ENCODE data around the gene ZDHHC8. TPM values are rescaled to one million over a fixed set of nuclear protein-coding genes. Genes with fewer than 3 reads are reported as not detected.

ZDHHC8 gene
- total RNA-seq, 1 experiment from 2014 or later: 89.3 TPM

GRCh38 chr22:20179455-20180244 is 48.0 kb downstream of the ZDHHC8 start:
- H3K27me3 ChIP-seq (ENCODE audit: insufficient read depth, low read length): no peaks in the 10 kb centered on the region
- DNase-seq (ENCODE audit: low read depth, low spot score) (no peak), ATAC-seq (no peak)
- no peaks in the 10 kb centered on the region for H3K36me3 ChIP-seq (ENCODE audit: control insufficient read depth in 1 of 2, insufficient read depth in 2 of 2, low read length in 2 of 2)
- no peak overlapping the region for H3K4me3 ChIP-seq (replicated peaks in 1 of 2; ENCODE audit: low read depth in 1 of 2, low read length in 2 of 2)
- H3K9ac ChIP-seq (ENCODE audit: low read length): no peak overlapping the region
- H3K79me2 ChIP-seq (ENCODE audit: insufficient read depth, low read length): no peaks in the 10 kb centered on the region
- no peaks in the 10 kb centered on the region for H3K9me2 ChIP-seq (ENCODE audit: insufficient read depth)
- RAD21 ChIA-PET (ENCODE audit: low non-redundant PET in 1 of 2, low total read pairs in 2 of 2, uncharacterized antibody in 2 of 2, unreplicated experiment in 2 of 2): no interaction called here
- no peaks in the 10 kb centered on the region; a peak in 1 of 4 replicates for H3K4me1 ChIP-seq (ENCODE audit: control insufficient read depth in 1 of 2, insufficient read depth in 2 of 2, low read length in 2 of 2)
- H4K20me1 ChIP-seq (ENCODE audit: insufficient read depth): no peaks in the 10 kb centered on the region
- CTCF ChIA-PET: no interaction called here
- BruUV-seq (replicated peaks): no TSS peak
- no peak overlapping the region for H2AFZ ChIP-seq (ENCODE audit: low read depth, low read length, poor library complexity, severe bottlenecking)
- no peak overlapping the region for H3K27ac ChIP-seq (ENCODE audit: low read depth, low read length)
- TF ChIP-seq YY1 (IDR thresholded peaks at IDR 0.05; ENCODE audit: extremely low read depth, insufficient replicate concordance, low read depth, low read length) (no peak), POLR2AphosphoS5 (IDR thresholded peaks at IDR 0.05; ENCODE audit: low read depth, low read length) (no peak), POLR2A (IDR thresholded peaks at IDR 0.05; ENCODE audit: borderline replicate concordance, extremely low read depth, insufficient read depth, insufficient read length) (no peak), EZH2phosphoT487 (IDR thresholded peaks at IDR 0.05; ENCODE audit: borderline replicate concordance) (no peak), EZH2 (IDR thresholded peaks at IDR 0.05) (no peak), SRF (IDR thresholded peaks at IDR 0.05; ENCODE audit: low read depth) (no peak), SP1 (IDR thresholded peaks at IDR 0.05; ENCODE audit: low read depth) (no peak), FOSL1 (IDR thresholded peaks at IDR 0.05; ENCODE audit: low read depth) (no peak), CBX3 (IDR thresholded peaks at IDR 0.05; ENCODE audit: low read depth) (no peak), ELF1 (IDR thresholded peaks at IDR 0.05; ENCODE audit: borderline replicate concordance, low read depth) (no peak), CEBPB (IDR thresholded peaks at IDR 0.05; ENCODE audit: low read depth) (no peak), ZFX (IDR thresholded peaks at IDR 0.05) (no peak), SIN3A (IDR thresholded peaks at IDR 0.05; ENCODE audit: low read depth) (no peak), ZBTB33 (IDR thresholded peaks at IDR 0.05; ENCODE audit: extremely low read depth, insufficient replicate concordance, low read length) (no peak), RAD21 (IDR thresholded peaks at IDR 0.05; ENCODE audit: low read depth) (no peak), ZNF274 (IDR thresholded peaks at IDR 0.05; ENCODE audit: low read depth, low read length) (no peak)
- TF ChIP-seq, protein P1, sequence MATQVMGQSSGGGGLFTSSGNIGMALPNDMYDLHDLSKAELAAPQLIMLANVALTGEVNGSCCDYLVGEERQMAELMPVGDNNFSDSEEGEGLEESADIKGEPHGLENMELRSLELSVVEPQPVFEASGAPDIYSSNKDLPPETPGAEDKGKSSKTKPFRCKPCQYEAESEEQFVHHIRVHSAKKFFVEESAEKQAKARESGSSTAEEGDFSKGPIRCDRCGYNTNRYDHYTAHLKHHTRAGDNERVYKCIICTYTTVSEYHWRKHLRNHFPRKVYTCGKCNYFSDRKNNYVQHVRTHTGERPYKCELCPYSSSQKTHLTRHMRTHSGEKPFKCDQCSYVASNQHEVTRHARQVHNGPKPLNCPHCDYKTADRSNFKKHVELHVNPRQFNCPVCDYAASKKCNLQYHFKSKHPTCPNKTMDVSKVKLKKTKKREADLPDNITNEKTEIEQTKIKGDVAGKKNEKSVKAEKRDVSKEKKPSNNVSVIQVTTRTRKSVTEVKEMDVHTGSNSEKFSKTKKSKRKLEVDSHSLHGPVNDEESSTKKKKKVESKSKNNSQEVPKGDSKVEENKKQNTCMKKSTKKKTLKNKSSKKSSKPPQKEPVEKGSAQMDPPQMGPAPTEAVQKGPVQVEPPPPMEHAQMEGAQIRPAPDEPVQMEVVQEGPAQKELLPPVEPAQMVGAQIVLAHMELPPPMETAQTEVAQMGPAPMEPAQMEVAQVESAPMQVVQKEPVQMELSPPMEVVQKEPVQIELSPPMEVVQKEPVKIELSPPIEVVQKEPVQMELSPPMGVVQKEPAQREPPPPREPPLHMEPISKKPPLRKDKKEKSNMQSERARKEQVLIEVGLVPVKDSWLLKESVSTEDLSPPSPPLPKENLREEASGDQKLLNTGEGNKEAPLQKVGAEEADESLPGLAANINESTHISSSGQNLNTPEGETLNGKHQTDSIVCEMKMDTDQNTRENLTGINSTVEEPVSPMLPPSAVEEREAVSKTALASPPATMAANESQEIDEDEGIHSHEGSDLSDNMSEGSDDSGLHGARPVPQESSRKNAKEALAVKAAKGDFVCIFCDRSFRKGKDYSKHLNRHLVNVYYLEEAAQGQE (IDR thresholded peaks at IDR 0.05; ENCODE audit: low read depth): no peak
- TF ChIP-seq, protein P2, sequence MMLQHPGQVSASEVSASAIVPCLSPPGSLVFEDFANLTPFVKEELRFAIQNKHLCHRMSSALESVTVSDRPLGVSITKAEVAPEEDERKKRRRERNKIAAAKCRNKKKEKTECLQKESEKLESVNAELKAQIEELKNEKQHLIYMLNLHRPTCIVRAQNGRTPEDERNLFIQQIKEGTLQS (IDR thresholded peaks at IDR 0.05): no peak
- TF ChIP-seq, protein P3, sequence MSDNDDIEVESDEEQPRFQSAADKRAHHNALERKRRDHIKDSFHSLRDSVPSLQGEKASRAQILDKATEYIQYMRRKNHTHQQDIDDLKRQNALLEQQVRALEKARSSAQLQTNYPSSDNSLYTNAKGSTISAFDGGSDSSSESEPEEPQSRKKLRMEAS (IDR thresholded peaks at IDR 0.05): no peak
- TF ChIP-seq, protein P4, sequence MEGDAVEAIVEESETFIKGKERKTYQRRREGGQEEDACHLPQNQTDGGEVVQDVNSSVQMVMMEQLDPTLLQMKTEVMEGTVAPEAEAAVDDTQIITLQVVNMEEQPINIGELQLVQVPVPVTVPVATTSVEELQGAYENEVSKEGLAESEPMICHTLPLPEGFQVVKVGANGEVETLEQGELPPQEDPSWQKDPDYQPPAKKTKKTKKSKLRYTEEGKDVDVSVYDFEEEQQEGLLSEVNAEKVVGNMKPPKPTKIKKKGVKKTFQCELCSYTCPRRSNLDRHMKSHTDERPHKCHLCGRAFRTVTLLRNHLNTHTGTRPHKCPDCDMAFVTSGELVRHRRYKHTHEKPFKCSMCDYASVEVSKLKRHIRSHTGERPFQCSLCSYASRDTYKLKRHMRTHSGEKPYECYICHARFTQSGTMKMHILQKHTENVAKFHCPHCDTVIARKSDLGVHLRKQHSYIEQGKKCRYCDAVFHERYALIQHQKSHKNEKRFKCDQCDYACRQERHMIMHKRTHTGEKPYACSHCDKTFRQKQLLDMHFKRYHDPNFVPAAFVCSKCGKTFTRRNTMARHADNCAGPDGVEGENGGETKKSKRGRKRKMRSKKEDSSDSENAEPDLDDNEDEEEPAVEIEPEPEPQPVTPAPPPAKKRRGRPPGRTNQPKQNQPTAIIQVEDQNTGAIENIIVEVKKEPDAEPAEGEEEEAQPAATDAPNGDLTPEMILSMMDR (IDR thresholded peaks at IDR 0.05 in 2 of 3, conservative IDR thresholded peaks at IDR 0.05 in 1 of 3; ENCODE audit: borderline replicate concordance in 1 of 3, insufficient read depth in 1 of 3, low read depth in 2 of 3, low read length in 2 of 3): no peak
- intact Hi-C loops (cut with micrococcal nuclease): no loop called here
- POLR2A ChIA-PET: no interaction called here
- H3K9me3 ChIP-seq (ENCODE audit: control insufficient read depth in 1 of 2, insufficient read depth in 1 of 2, low read depth in 1 of 2, low read length in 2 of 2): no peaks in the 10 kb centered on the region
- no peak overlapping the region for H3K4me2 ChIP-seq (ENCODE audit: low read length)

All from HCT116 (cell line).